K562 (cell line): Measurements from ENCODE around the gene NTPCR. TPM values are rescaled to one million over a fixed set of nuclear protein-coding genes. Genes with fewer than 3 reads are reported as not detected.

Source experiments
- ATAC-seq: fragments of 200-7000 bp; cut with Tn5 transposase; 3 replicates; pipeline ENCODE4 v1.9.1; 2020; ENCODE audit warnings: moderate library complexity
- BruUV-seq: library from RNA; stranded (reverse); fragments of 400-500 nt; replicated peaks from 2 replicates; lab custom pipeline; 2021; lab: Mats Ljungman, UMichigan
- CTCF ChIA-PET: fragments of 300-600 bp; formaldehyde crosslinking; extraction: SDS; loops from one replicate; lab custom pipeline; 2021; ENCODE audit warnings: low intra/inter-chr PET ratio; lab: Yijun Ruan, JAX
- POLR2A ChIA-PET: fragments of 300-600, 350-650 bp; sonication (Branson Sonifier 250); formaldehyde crosslinking; extraction: SDS; loops from one replicate; lab custom pipeline; 2021; ENCODE audit warnings: antibody characterized with exemption, inconsistent platforms; lab: Yijun Ruan, JAX
- DNase-seq, 4 experiments: peaks; one replicate each; pipeline versions ENCODE4 v3.0.0 to v3.0.0-alpha.2; 2011 to 2018; ENCODE audit warnings: low spot score in 3 of 4, mixed read lengths in 3 of 4; ENCODE audit errors: extremely low read depth in 1 of 4
- FAIRE-seq: peaks from 2 replicates; lab custom pipeline; 2011; peaks lifted over from hg19 to GRCh38; lab: Jason Lieb, UNC
- H2AFZ ChIP-seq: 2 replicates; pipeline ENCODE4 v1.6.0; 2011; ENCODE audit warnings: low read depth, low read length, control low read depth, inconsistent platforms
- H3K27ac ChIP-seq: fragments of 200-600 bp; 3 replicates; pipeline ENCODE4 v1.8.0; 2011; ENCODE audit warnings: low read depth, mild to moderate bottlenecking, control low read depth, inconsistent platforms, low read length, moderate library complexity, mixed read lengths; ENCODE audit errors: extremely low read depth
- H3K27me3 ChIP-seq, 2 experiments: fragments of 300-600 bp in 1 of 2; 2 replicates in 1 of 2; 3 replicates in 1 of 2; pipeline versions ENCODE4 v1.6.0 to v1.8.0; 2011; ENCODE audit warnings: inconsistent platforms in 2 of 2, low read length in 2 of 2, mild to moderate bottlenecking in 1 of 2, mixed read lengths in 1 of 2, moderate library complexity in 1 of 2; ENCODE audit not compliant: control insufficient read depth in 2 of 2, insufficient read depth in 2 of 2
- H3K36me3 ChIP-seq: fragments of 300-600 bp; 3 replicates; pipeline ENCODE4 v1.8.0; 2011; ENCODE audit warnings: mild to moderate bottlenecking, low read length, inconsistent platforms; ENCODE audit not compliant: control insufficient read depth, insufficient read depth
- H3K4me1 ChIP-seq, 2 experiments: fragments of 200-600 bp in 1 of 2; replicated peaks in 1 of 2; 2 replicates in 1 of 2; 3 replicates in 1 of 2; pipeline versions ENCODE4 v1.5.1 to v1.8.0; 2011; ENCODE audit warnings: inconsistent platforms in 2 of 2, low read length in 2 of 2, mild to moderate bottlenecking in 1 of 2, mixed read lengths in 1 of 2, moderate library complexity in 1 of 2; ENCODE audit not compliant: control insufficient read depth in 2 of 2, insufficient read depth in 2 of 2
- H3K4me2 ChIP-seq: 2 replicates; pipeline ENCODE4 v1.6.1; 2011; ENCODE audit warnings: low read length, control low read depth, inconsistent platforms, mixed read lengths; ENCODE audit not compliant: insufficient read depth
- H3K4me3 ChIP-seq: fragments of 200-600 bp; sonication (generic), shearing (Covaris generic); 2 replicates; pipeline ENCODE4 v1.5.1; 2016; ENCODE audit warnings: control low read depth, inconsistent platforms
- H3K79me2 ChIP-seq: fragments of 200-600 bp; 3 replicates; pipeline ENCODE4 v1.8.0; 2011; ENCODE audit warnings: low read length, inconsistent platforms; ENCODE audit not compliant: control insufficient read depth, insufficient read depth
- H3K9ac ChIP-seq, 2 experiments: 2 replicates each; pipeline versions ENCODE4 v1.6.0 to v1.6.1; 2011; ENCODE audit warnings: low read depth in 2 of 2, low read length in 2 of 2, control low read depth in 1 of 2, inconsistent platforms in 1 of 2, mild to moderate bottlenecking in 1 of 2, mixed read lengths in 1 of 2; ENCODE audit not compliant: insufficient read depth in 1 of 2
- H3K9me1 ChIP-seq: one replicate; pipeline ENCODE4 v1.6.0; 2011; ENCODE audit warnings: inconsistent platforms, mild to moderate bottlenecking, low read length, moderate library complexity; ENCODE audit not compliant: control insufficient read depth, insufficient read depth
- H3K9me3 ChIP-seq: replicated peaks from 2 replicates; pipeline ENCODE4 v1.5.1; 2011; ENCODE audit warnings: low read depth, low read length, inconsistent platforms; ENCODE audit not compliant: control insufficient read depth, insufficient read depth
- H4K20me1 ChIP-seq: replicated peaks from 2 replicates; pipeline ENCODE4 v1.6.1; 2011; ENCODE audit warnings: low read length, inconsistent platforms, mixed read lengths; ENCODE audit not compliant: control insufficient read depth, insufficient read depth
- CBFB ChIP-seq: sonication (generic); formaldehyde crosslinking; IDR thresholded peaks from 2 replicates; pipeline ENCODE4 v1.4.0; 2020; ENCODE audit warnings: mild to moderate bottlenecking, missing genetic modification reagents
- KDM2B ChIP-seq: fragments of 250-450 bp; sonication (Bioruptor Pico); IDR thresholded peaks from 2 replicates; pipeline ENCODE4 v1.8.0; 2021; ENCODE audit warnings: mild to moderate bottlenecking, moderate library complexity
- LCOR ChIP-seq: sonication (generic); formaldehyde crosslinking; IDR thresholded peaks from 2 replicates; pipeline ENCODE4 v1.8.0; 2022; ENCODE audit warnings: mild to moderate bottlenecking, missing genetic modification reagents
- PRMT5 ChIP-seq: sonication (generic); formaldehyde crosslinking; IDR thresholded peaks from 2 replicates; pipeline ENCODE4 v1.5.0; 2020; ENCODE audit warnings: missing genetic modification reagents
- WGBS: fragments of 100-300 bp; shearing (Covaris generic); methylation state at CpG from one replicate; pipeline ENCODE4 v1.1.6; 2016; ENCODE audit warnings: low coverage, mixed read lengths; ENCODE audit not compliant: insufficient coverage; ENCODE audit errors: missing lambda C conversion rate; 5-methylcytosine and 5-hydroxymethylcytosine counted together
- in situ Hi-C: fragments of 300-500 bp; cut with MboI; formaldehyde crosslinking; loops from 4 replicates; pipeline ENCODE4 v1.15.0; 2018; ENCODE audit warnings: inconsistent platforms, mixed read lengths
- intact Hi-C: fragments of 100-400 bp; cut with micrococcal nuclease; formaldehyde crosslinking; loops from 2 replicates; pipeline ENCODE4 v1.14.2; 2022
- polyA plus RNA-seq, 8 experiments: library from polyadenylated mRNA; depleted of rRNA in 4 of 8; stranded (reverse) in 5 of 8; unstranded in 3 of 8; fragments of >200 nt; fragmentation: Nextera tagmentation in 2 of 8; fragmentation: Illumina TruSeq in 1 of 8; extraction: Ambion mirVana in 2 of 8; extraction: Trizol in 1 of 8; gene quantifications; 2 replicates each; pipeline versions ENCODE4 v1.2.1 to v1.2.3, GENCODE V29; 2011 to 2014; ENCODE audit warnings: inconsistent platforms in 1 of 8, missing spikeins in 1 of 8
- total RNA-seq, 7 experiments: library from RNA; depleted of rRNA in 6 of 7; stranded (reverse); fragments of >200 nt in 6 of 7; fragmentation: Illumina TruSeq in 2 of 7; extraction: Trizol in 2 of 7; gene quantifications; 2 replicates each; pipeline versions ENCODE4 v1.2.1 to v1.2.3, GENCODE V29; 2011 to 2021; ENCODE audit warnings: low replicate concordance in 1 of 7
- TF ChIP-seq, protein P1 (sequence below): fragments of 450-650 bp; formaldehyde crosslinking; IDR thresholded peaks from 2 replicates; pipeline ENCODE4 v1.4.0; 2022; ENCODE audit warnings: mild to moderate bottlenecking, moderate library complexity
- TF ChIP-seq, protein P2 (sequence below), 2 experiments: fragments of 450-650 bp; IDR thresholded peaks; 2 replicates each; pipeline ENCODE4 v1.6.1; 2018; ENCODE audit warnings: mild to moderate bottlenecking in 2 of 2, low read depth in 1 of 2; ENCODE audit not compliant: partially characterized antibody in 2 of 2
- TF ChIP-seq, protein P3 (sequence below): IDR thresholded peaks from 2 replicates; pipeline ENCODE4 v1.6.1; 2011; ENCODE audit not compliant: insufficient read length; ENCODE audit errors: extremely low read depth
- TF ChIP-seq, protein P4 (sequence below), 2 experiments: fragments of 450-650 bp in 1 of 2; sonication (generic) in 1 of 2; formaldehyde crosslinking in 1 of 2; IDR thresholded peaks in 1 of 2; conservative IDR thresholded peaks in 1 of 2; 2 replicates each; pipeline versions ENCODE4 v1.6.1 to v1.8.1; 2016 to 2023; ENCODE audit warnings: mild to moderate bottlenecking in 2 of 2, moderate library complexity in 2 of 2, inconsistent platforms in 1 of 2, missing genetic modification reagents in 1 of 2
- TF ChIP-seq, protein P5 (sequence below): IDR thresholded peaks from 2 replicates; pipeline ENCODE4 v1.6.1; 2011; ENCODE audit warnings: borderline replicate concordance, low read depth, mild to moderate bottlenecking, moderate library complexity, low read length; ENCODE audit not compliant: insufficient read depth, poor library complexity, severe bottlenecking
- TF ChIP-seq, protein P6 (sequence below): conservative IDR thresholded peaks from 2 replicates; pipeline ENCODE4 v1.6.1; 2011; ENCODE audit warnings: low read depth, mild to moderate bottlenecking, low read length; ENCODE audit not compliant: control insufficient read depth

NTPCR gene
- total and polyA plus RNA-seq, 9 of the 15 experiments (the other 6 are each of a cell fraction or from before 2014, with no cell fraction given) = 19.3 to 105 (median 48.8) TPM

DNA sequence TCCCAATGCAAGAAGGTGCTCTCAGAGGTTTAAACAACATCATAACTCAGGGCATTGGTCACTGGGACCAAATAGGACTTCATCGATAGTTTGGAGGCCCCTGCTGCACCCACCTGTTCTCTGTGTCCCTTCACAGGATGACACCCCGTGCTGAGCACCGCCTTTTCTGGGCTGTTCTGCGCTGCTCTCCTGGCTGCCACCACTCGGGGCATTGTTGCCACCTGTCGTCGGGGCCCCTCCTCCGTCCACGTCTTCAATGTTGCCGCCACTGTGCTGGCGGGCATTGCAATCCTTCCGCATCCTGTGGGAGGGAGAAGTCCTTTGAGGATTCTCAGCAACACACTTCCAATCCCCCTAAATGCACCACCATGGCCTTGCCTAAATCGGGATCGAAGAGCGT lies 47.7 kb downstream of the NTPCR start:
- FAIRE-seq (no peak), DNase-seq (no peak), ATAC-seq (no peak; the same call in 2 of the 3 replicates)
- 0% methylated on average over 15 of the region's 15 CpGs for WGBS
- no peak overlapping the region for H2AFZ ChIP-seq
- in situ Hi-C loops = no loop called here
- CTCF ChIA-PET = no interaction called here
- no peaks in the 10 kb centered on the region for H3K9me1 ChIP-seq
- H3K79me2 ChIP-seq = no peaks in the 10 kb centered on the region
- peaks cover 12 to 40% of the 10 kb centered on the region in 2 experiments; a peak in 4 of 5 replicates for H3K27me3 ChIP-seq
- H3K36me3 ChIP-seq = no peaks in the 10 kb centered on the region
- no peak overlapping the region for H3K4me2 ChIP-seq
- H3K9me3 ChIP-seq = no peaks in the 10 kb centered on the region
- no peaks in the 10 kb centered on the region; a peak in 1 of 5 replicates for H3K4me1 ChIP-seq
- no peak overlapping the region for H3K27ac ChIP-seq
- H4K20me1 ChIP-seq = no peaks in the 10 kb centered on the region
- intact Hi-C loops = no loop called here
- H3K9ac ChIP-seq = no peak overlapping the region
- POLR2A ChIA-PET = interaction anchor here (0.6 kb wide), 1 partner anchor 379 kb away, joined by 4 read pairs; no protein-coding TSS in a partner anchor
- H3K4me3 ChIP-seq = no peak overlapping the region
- no TSS peak for BruUV-seq
- TF ChIP-seq, protein P1, sequence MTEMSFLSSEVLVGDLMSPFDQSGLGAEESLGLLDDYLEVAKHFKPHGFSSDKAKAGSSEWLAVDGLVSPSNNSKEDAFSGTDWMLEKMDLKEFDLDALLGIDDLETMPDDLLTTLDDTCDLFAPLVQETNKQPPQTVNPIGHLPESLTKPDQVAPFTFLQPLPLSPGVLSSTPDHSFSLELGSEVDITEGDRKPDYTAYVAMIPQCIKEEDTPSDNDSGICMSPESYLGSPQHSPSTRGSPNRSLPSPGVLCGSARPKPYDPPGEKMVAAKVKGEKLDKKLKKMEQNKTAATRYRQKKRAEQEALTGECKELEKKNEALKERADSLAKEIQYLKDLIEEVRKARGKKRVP (CRISPR knock-in tag) = no peak
- TF ChIP-seq LCOR = no peak
- TF ChIP-seq, protein P2, sequence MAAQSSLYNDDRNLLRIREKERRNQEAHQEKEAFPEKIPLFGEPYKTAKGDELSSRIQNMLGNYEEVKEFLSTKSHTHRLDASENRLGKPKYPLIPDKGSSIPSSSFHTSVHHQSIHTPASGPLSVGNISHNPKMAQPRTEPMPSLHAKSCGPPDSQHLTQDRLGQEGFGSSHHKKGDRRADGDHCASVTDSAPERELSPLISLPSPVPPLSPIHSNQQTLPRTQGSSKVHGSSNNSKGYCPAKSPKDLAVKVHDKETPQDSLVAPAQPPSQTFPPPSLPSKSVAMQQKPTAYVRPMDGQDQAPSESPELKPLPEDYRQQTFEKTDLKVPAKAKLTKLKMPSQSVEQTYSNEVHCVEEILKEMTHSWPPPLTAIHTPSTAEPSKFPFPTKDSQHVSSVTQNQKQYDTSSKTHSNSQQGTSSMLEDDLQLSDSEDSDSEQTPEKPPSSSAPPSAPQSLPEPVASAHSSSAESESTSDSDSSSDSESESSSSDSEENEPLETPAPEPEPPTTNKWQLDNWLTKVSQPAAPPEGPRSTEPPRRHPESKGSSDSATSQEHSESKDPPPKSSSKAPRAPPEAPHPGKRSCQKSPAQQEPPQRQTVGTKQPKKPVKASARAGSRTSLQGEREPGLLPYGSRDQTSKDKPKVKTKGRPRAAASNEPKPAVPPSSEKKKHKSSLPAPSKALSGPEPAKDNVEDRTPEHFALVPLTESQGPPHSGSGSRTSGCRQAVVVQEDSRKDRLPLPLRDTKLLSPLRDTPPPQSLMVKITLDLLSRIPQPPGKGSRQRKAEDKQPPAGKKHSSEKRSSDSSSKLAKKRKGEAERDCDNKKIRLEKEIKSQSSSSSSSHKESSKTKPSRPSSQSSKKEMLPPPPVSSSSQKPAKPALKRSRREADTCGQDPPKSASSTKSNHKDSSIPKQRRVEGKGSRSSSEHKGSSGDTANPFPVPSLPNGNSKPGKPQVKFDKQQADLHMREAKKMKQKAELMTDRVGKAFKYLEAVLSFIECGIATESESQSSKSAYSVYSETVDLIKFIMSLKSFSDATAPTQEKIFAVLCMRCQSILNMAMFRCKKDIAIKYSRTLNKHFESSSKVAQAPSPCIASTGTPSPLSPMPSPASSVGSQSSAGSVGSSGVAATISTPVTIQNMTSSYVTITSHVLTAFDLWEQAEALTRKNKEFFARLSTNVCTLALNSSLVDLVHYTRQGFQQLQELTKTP (IDR thresholded peaks at IDR 0.05; ENCODE audit: low read depth in 1 of 2, partially characterized antibody in 2 of 2) = no peak
- TF ChIP-seq, protein P3, sequence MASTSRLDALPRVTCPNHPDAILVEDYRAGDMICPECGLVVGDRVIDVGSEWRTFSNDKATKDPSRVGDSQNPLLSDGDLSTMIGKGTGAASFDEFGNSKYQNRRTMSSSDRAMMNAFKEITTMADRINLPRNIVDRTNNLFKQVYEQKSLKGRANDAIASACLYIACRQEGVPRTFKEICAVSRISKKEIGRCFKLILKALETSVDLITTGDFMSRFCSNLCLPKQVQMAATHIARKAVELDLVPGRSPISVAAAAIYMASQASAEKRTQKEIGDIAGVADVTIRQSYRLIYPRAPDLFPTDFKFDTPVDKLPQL = no peak
- TF ChIP-seq, protein P4, sequence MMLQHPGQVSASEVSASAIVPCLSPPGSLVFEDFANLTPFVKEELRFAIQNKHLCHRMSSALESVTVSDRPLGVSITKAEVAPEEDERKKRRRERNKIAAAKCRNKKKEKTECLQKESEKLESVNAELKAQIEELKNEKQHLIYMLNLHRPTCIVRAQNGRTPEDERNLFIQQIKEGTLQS (IDR thresholded peaks at IDR 0.05) = no peak
- TF ChIP-seq, protein P4 (CRISPR knock-in tag; conservative IDR thresholded peaks at IDR 0.05) = no peak
- TF ChIP-seq, protein P5, sequence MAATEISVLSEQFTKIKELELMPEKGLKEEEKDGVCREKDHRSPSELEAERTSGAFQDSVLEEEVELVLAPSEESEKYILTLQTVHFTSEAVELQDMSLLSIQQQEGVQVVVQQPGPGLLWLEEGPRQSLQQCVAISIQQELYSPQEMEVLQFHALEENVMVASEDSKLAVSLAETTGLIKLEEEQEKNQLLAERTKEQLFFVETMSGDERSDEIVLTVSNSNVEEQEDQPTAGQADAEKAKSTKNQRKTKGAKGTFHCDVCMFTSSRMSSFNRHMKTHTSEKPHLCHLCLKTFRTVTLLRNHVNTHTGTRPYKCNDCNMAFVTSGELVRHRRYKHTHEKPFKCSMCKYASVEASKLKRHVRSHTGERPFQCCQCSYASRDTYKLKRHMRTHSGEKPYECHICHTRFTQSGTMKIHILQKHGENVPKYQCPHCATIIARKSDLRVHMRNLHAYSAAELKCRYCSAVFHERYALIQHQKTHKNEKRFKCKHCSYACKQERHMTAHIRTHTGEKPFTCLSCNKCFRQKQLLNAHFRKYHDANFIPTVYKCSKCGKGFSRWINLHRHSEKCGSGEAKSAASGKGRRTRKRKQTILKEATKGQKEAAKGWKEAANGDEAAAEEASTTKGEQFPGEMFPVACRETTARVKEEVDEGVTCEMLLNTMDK = no peak
- no peak for TF ChIP-seq PRMT5 (CRISPR knock-in tag)
- TF ChIP-seq, protein P6, sequence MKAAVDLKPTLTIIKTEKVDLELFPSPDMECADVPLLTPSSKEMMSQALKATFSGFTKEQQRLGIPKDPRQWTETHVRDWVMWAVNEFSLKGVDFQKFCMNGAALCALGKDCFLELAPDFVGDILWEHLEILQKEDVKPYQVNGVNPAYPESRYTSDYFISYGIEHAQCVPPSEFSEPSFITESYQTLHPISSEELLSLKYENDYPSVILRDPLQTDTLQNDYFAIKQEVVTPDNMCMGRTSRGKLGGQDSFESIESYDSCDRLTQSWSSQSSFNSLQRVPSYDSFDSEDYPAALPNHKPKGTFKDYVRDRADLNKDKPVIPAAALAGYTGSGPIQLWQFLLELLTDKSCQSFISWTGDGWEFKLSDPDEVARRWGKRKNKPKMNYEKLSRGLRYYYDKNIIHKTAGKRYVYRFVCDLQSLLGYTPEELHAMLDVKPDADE = no peak
- no peak for TF ChIP-seq CBFB
- no peak for TF ChIP-seq KDM2B
